ENCODE data around the gene IFT81.

Gene IFT81

GRCh38 chr12:110266980-110267620 lies 142.9 kb downstream of the IFT81 start (continued):
- TF ChIP-seq ZNF692 (tag by site-specific recombination; IDR thresholded peaks at IDR 0.05), result peak; percentile 40; the same call in 1 of the 2 replicates
- TF ChIP-seq MZF1 (tag by site-specific recombination; IDR thresholded peaks at IDR 0.05; ENCODE audit: borderline replicate concordance), result peak; percentile 88
- TF ChIP-seq WT1 (tag by site-specific recombination; IDR thresholded peaks at IDR 0.05), result peak; percentile 57
- TF ChIP-seq KLF8 (tag by site-specific recombination; IDR thresholded peaks at IDR 0.05), result 0 out of 2 replicates have a peak, but pooled peaks have one; percentile 36
- peak; percentile 49 for TF ChIP-seq ZBTB8A (tag by site-specific recombination; IDR thresholded peaks at IDR 0.05)
- TF ChIP-seq ZNF18 (tag by site-specific recombination; IDR thresholded peaks at IDR 0.05), result 0 out of 2 replicates have a peak, but pooled peaks have one; percentile 30
- TF ChIP-seq ZBTB17 (tag by site-specific recombination; IDR thresholded peaks at IDR 0.05), result 0 out of 2 replicates have a peak, but pooled peaks have one; percentile 62
- peak; percentile 34; the same call in 1 of the 2 replicates for TF ChIP-seq ZNF501 (tag by site-specific recombination; IDR thresholded peaks at IDR 0.05)
- peak; percentile 11; the same call in 1 of the 2 replicates for TF ChIP-seq MYNN (tag by site-specific recombination; IDR thresholded peaks at IDR 0.05; ENCODE audit: borderline replicate concordance)
- peak; percentile 81 for TF ChIP-seq IKZF3 (tag by site-specific recombination; IDR thresholded peaks at IDR 0.05)
- TF ChIP-seq REST (tag by site-specific recombination; IDR thresholded peaks at IDR 0.05), result peak; percentile 92
- TF ChIP-seq KLF16 (tag by site-specific recombination; IDR thresholded peaks at IDR 0.05), result no peak
- no peak for TF ChIP-seq TSHZ1 (tag by site-specific recombination; IDR thresholded peaks at IDR 0.05; ENCODE audit: borderline replicate concordance)
- peak; percentile 88 for TF ChIP-seq ZBTB21 (tag by site-specific recombination; IDR thresholded peaks at IDR 0.05)
- peak; percentile 76 for TF ChIP-seq ZNF335 (tag by site-specific recombination; conservative IDR thresholded peaks at IDR 0.05)
- peak; percentile 58 for TF ChIP-seq ZNF366 (tag by site-specific recombination; conservative IDR thresholded peaks at IDR 0.05)
- TF ChIP-seq YY1 (tag by site-specific recombination; IDR thresholded peaks at IDR 0.05), result peak; percentile 19; the same call in 1 of the 2 replicates
- peak; percentile 89 for TF ChIP-seq ZBTB44 (tag by site-specific recombination; IDR thresholded peaks at IDR 0.05)
- peak; percentile 38; the same call in 1 of the 2 replicates for TF ChIP-seq SP7 (tag by site-specific recombination; IDR thresholded peaks at IDR 0.05)
- 0 out of 2 replicates have a peak, but pooled peaks have one; percentile 16 for TF ChIP-seq ZNF2 (tag by site-specific recombination; IDR thresholded peaks at IDR 0.05)
- TF ChIP-seq FEZF1 (tag by site-specific recombination; IDR thresholded peaks at IDR 0.05), result peak; percentile 65
- no peak for TF ChIP-seq BCL11A (tag by site-specific recombination; IDR thresholded peaks at IDR 0.05; ENCODE audit: low read depth)
- TF ChIP-seq ZBTB20 (tag by site-specific recombination; IDR thresholded peaks at IDR 0.05), result peak; percentile 99
- 0 out of 2 replicates have a peak, but pooled peaks have one; percentile 29 for TF ChIP-seq HIC1 (tag by site-specific recombination; IDR thresholded peaks at IDR 0.05)
- no peak for TF ChIP-seq ZNF473 (tag by site-specific recombination; IDR thresholded peaks at IDR 0.05)
